Stimulated activated CD8-positive, alpha-beta memory T cell treated with anti-CD3 and anti-CD28 coated beads, Interleukin-7, amount 100 ng/mL, for 24 hours (primary cell): ENCODE measurements around the gene ZNF443.
"Not testable (repeated sequence)": the region's sequence is repeated elsewhere in the genome, so short reads cannot be mapped to it uniquely, and the experiment has no call there.

Experiments used
- DNase-seq: peaks from one replicate; pipeline ENCODE4 v3.0.0-alpha.2; 2020; ENCODE audit warnings: low read depth

The ZNF443 gene

GRCh38 chr19:12417273-12417672, 23.5 kb downstream of the ZNF443 start:
- not testable (repeated sequence) for DNase-seq

GRCh38 chr19:12411893-12412292, 28.9 kb downstream of the ZNF443 start:
- no peak for DNase-seq

GRCh38 chr19:12400633-12401502, 40.0 kb downstream of the ZNF443 start, which contains the start of gene ZNF799:
TSS of gene ZNF799 (minus strand) at chr19:12401271. CDS start at chr19:12401070, 201 bp downstream.
- DNase-seq: peak; percentile 73

- DNase-seq: not testable (repeated sequence)
Observed at GRCh38 chr19:12399901-12400632, 40.8 kb downstream of the ZNF443 start.

- DNase-seq: not testable (repeated sequence)
Observed at GRCh38 chr19:12391148-12391547, 49.7 kb downstream of the ZNF443 start.

- DNase-seq: not testable (repeated sequence)
Observed at GRCh38 chr19:12386365-12386764, 54.5 kb downstream of the ZNF443 start.

- no peak for DNase-seq
Observed at GRCh38 chr19:12380444-12380737, 60.4 kb downstream of the ZNF443 start.

DNA sequence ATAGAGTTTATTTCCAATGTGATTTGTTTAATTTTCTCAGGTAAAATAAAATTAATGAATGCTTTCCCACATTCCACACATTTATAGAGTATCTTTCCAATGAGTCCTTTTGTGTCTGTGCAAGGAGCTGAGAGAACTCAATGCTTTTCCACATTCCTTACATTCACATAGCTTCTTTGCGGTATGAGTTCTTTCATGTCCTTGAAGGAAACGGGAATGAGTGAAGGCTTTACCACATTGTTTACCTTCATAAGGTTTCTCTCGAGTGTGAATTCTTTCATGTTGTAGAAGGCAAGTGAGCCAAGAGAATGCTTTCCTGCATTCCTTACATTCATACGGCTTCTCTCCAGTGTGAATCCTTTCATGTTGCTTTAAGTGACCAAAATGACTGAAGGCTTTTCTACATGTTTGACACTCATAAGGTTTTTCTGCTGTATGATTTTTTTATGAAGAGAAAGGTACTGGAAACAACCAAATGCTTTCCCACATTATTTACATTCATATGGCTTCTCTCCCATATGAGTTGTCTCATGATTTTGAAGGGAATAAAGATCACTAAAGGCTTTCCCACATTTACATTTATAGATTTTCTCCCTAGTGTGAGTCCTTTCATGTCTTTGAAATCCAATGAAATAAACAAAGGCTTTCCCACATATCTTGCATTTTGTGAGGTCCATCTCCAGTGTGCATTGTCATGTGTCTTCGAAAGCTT, 60.9 kb downstream of the ZNF443 start:
- no peak for DNase-seq
